Inflammatory macrophage treated with lipopolysaccharide for 1 hour (primary cell): ENCODE data around the gene CFAP54.

Source experiments
- DNase-seq, 2 donors: peaks; one replicate each; pipeline ENCODE4 v3.0.0-alpha.2; 2020 to 2022

The CFAP54 gene

GRCh38 chr12:96828169-96828789, 338.9 kb downstream of the CFAP54 start:
- no peak for DNase-seq

- DNase-seq: no peak
Measured at GRCh38 chr12:96829354-96829753, 340.0 kb downstream of the CFAP54 start.

- DNase-seq: no peak
Measured at GRCh38 chr12:96831346-96831745, 342.0 kb downstream of the CFAP54 start.

- DNase-seq: no peak
Measured at GRCh38 chr12:96846293-96846692, 356.9 kb downstream of the CFAP54 start.

- no peak for DNase-seq
Measured at GRCh38 chr12:96850676-96851075, 361.3 kb downstream of the CFAP54 start.

- DNase-seq: no peak
Measured at GRCh38 chr12:96858162-96858561, 368.8 kb downstream of the CFAP54 start.

- no peak for DNase-seq
Measured at GRCh38 chr12:96861656-96862055, 372.3 kb downstream of the CFAP54 start.

- DNase-seq: no peak
Measured at GRCh38 chr12:96862326-96862725, 372.9 kb downstream of the CFAP54 start.

GRCh38 chr12:96864335-96864734, 375.0 kb downstream of the CFAP54 start:
- no peak for DNase-seq

GRCh38 chr12:96866801-96867590, 377.6 kb downstream of the CFAP54 start:
- no peak for DNase-seq

- no peak for DNase-seq
Measured at GRCh38 chr12:96870946-96871345, 381.6 kb downstream of the CFAP54 start.

GRCh38 chr12:96872961-96873360, 383.6 kb downstream of the CFAP54 start:
- DNase-seq: no peak

- no peak for DNase-seq
Measured at GRCh38 chr12:96874211-96874610, 384.8 kb downstream of the CFAP54 start.

- DNase-seq: no peak
Measured at GRCh38 chr12:96876966-96877365, 387.6 kb downstream of the CFAP54 start.

GRCh38 chr12:96878704-96879103, 389.3 kb downstream of the CFAP54 start:
- no peak for DNase-seq

- DNase-seq: no peak
Measured at GRCh38 chr12:96879301-96879700, 389.9 kb downstream of the CFAP54 start.

- DNase-seq: no peak
Measured at GRCh38 chr12:96880220-96880619, 390.8 kb downstream of the CFAP54 start.

GRCh38 chr12:96881608-96882007, 392.2 kb downstream of the CFAP54 start:
- no peak for DNase-seq

- DNase-seq: no peak
Measured at GRCh38 chr12:96882862-96883261, 393.5 kb downstream of the CFAP54 start.

GRCh38 chr12:96883571-96883970, 394.2 kb downstream of the CFAP54 start:
- DNase-seq: no peak

GRCh38 chr12:96886998-96887677, 397.8 kb downstream of the CFAP54 start:
- DNase-seq: no peak

- no peak for DNase-seq
Measured at GRCh38 chr12:96889273-96889933, 400.0 kb downstream of the CFAP54 start.

- no peak for DNase-seq
Measured at GRCh38 chr12:96890331-96890730, 401.0 kb downstream of the CFAP54 start.
